Endothelial cell of umbilical vein (primary cell): ENCODE results near the gene SP140.

ENCODE experiments used
- CTCF ChIP-seq, 2 donors: IDR thresholded peaks; 1 replicate in 1 of 2; 2 replicates in 1 of 2; pipeline ENCODE4 v1.5.1; 2011; ENCODE audit warnings: low read length in 2 of 2, mild to moderate bottlenecking in 2 of 2, moderate library complexity in 2 of 2, control low read depth in 1 of 2, inconsistent platforms in 1 of 2, low read depth in 1 of 2; ENCODE audit not compliant: insufficient read depth in 1 of 2; ENCODE audit errors: extremely low read depth in 1 of 2
- EZH2 ChIP-seq: IDR thresholded peaks from 2 replicates; pipeline ENCODE4 v1.6.1; 2012; ENCODE audit warnings: borderline replicate concordance, low read depth, mild to moderate bottlenecking, moderate library complexity, low read length, inconsistent platforms; ENCODE audit not compliant: severe bottlenecking
- FOS ChIP-seq: IDR thresholded peaks from 2 replicates; pipeline ENCODE4 v1.6.1; 2011; ENCODE audit warnings: mild to moderate bottlenecking, low read length, moderate library complexity, borderline replicate concordance; ENCODE audit not compliant: insufficient read depth
- GATA2 ChIP-seq: IDR thresholded peaks from 2 replicates; pipeline ENCODE4 v1.7.0; 2011; ENCODE audit warnings: low read depth, mild to moderate bottlenecking, moderate library complexity, mixed read lengths, low read length; ENCODE audit not compliant: insufficient read length, insufficient read depth
- JUN ChIP-seq: IDR thresholded peaks from 2 replicates; pipeline ENCODE4 v1.6.1; 2011; ENCODE audit warnings: borderline replicate concordance, low read depth; ENCODE audit not compliant: insufficient read length, insufficient read depth
- MYC ChIP-seq: IDR thresholded peaks from one replicate; pipeline ENCODE4 v1.6.1; 2011; ENCODE audit warnings: mild to moderate bottlenecking, low read depth, low read length
- POLR2A ChIP-seq: IDR thresholded peaks from 2 replicates; pipeline ENCODE4 v1.6.1; 2012; ENCODE audit warnings: low read depth, mild to moderate bottlenecking, control low read depth, low read length
- POLR2AphosphoS5 ChIP-seq: IDR thresholded peaks from 2 replicates; pipeline ENCODE4 v1.6.1; 2012; ENCODE audit warnings: low read depth, mild to moderate bottlenecking, control low read depth, low read length, moderate library complexity; ENCODE audit not compliant: insufficient read depth

GRCh38 chr2:230218421-230218820 is 7.1 kb upstream of the SP140 start:
- TF ChIP-seq EZH2: no peak
- no peak for TF ChIP-seq CTCF (IDR thresholded peaks at IDR 0.05; ENCODE audit: extremely low read depth in 1 of 2, insufficient read depth in 1 of 2, low read depth in 1 of 2, low read length in 2 of 2)
- no peak for TF ChIP-seq POLR2A
- no peak for TF ChIP-seq POLR2AphosphoS5
- TF ChIP-seq FOS: no peak
- TF ChIP-seq GATA2: no peak
- TF ChIP-seq JUN: no peak
- TF ChIP-seq MYC: no peak
